IMR-90 (cell line): ENCODE results near the gene DHX57. TPM values are rescaled to one million over a fixed set of nuclear protein-coding genes. Genes with fewer than 3 reads are reported as not detected.

Source experiments
- ATAC-seq: fragments of 200-7000 bp; cut with Tn5 transposase; 2 replicates; pipeline ENCODE4 v1.9.1; 2020; ENCODE audit warnings: low read depth, mild to moderate bottlenecking, moderate library complexity
- BruUV-seq: library from RNA; stranded (reverse); fragments of 400-500 nt; replicated peaks from 2 replicates; lab custom pipeline; 2021; lab: Mats Ljungman, UMichigan
- CTCF ChIA-PET: fragments of 300-600 bp; formaldehyde crosslinking; extraction: SDS; loops from one replicate; lab custom pipeline; 2021; ENCODE audit warnings: antibody characterized with exemption; lab: Yijun Ruan, JAX
- POLR2A ChIA-PET: fragments of 300-600 bp; sonication (Branson Sonifier 250); formaldehyde crosslinking; loops from one replicate; lab custom pipeline; 2022; ENCODE audit warnings: antibody characterized with exemption; ENCODE audit not compliant: unreplicated experiment; lab: Charles Lee
- DNase-seq: peaks from one replicate; pipeline ENCODE4 v3.0.0; 2013
- H2AFZ ChIP-seq: replicated peaks from 2 replicates; pipeline ENCODE3; 2013; ENCODE audit warnings: low read length, mild to moderate bottlenecking; ENCODE audit not compliant: poor library complexity
- H2AK5ac ChIP-seq: 2 replicates; pipeline ENCODE4 v1.6.1; 2013; ENCODE audit warnings: low read depth, low read length, inconsistent platforms
- H2AK9ac ChIP-seq: replicated peaks from 2 replicates; pipeline ENCODE3; 2013; ENCODE audit warnings: mild to moderate bottlenecking, low read depth, low read length, moderate library complexity; ENCODE audit not compliant: poor library complexity
- H2BK120ac ChIP-seq: 2 replicates; pipeline ENCODE4 v1.6.1; 2013; ENCODE audit warnings: low read depth, low read length, inconsistent platforms
- H2BK15ac ChIP-seq: 3 replicates; pipeline ENCODE4 v1.6.1; 2013; ENCODE audit warnings: low read depth, low read length, inconsistent platforms
- H2BK20ac ChIP-seq: 2 replicates; pipeline ENCODE4 v1.6.1; 2013; ENCODE audit warnings: low read depth, mild to moderate bottlenecking, inconsistent platforms, low read length, moderate library complexity
- H2BK5ac ChIP-seq: 2 replicates; pipeline ENCODE4 v1.6.1; 2013; ENCODE audit warnings: mild to moderate bottlenecking, low read depth, low read length, inconsistent platforms; ENCODE audit not compliant: poor library complexity, severe bottlenecking
- H3K14ac ChIP-seq: replicated peaks from 2 replicates; pipeline ENCODE4 v1.6.1; 2013; ENCODE audit warnings: low read depth, low read length, inconsistent platforms
- H3K18ac ChIP-seq: 2 replicates; pipeline ENCODE4 v1.6.1; 2013; ENCODE audit warnings: low read depth, low read length, control low read depth
- H3K23ac ChIP-seq: 2 replicates; pipeline ENCODE4 v1.6.1; 2013; ENCODE audit warnings: low read depth, low read length, inconsistent platforms
- H3K27ac ChIP-seq: 2 replicates; pipeline ENCODE4 v1.5.1; 2013; ENCODE audit warnings: mild to moderate bottlenecking, control low read depth, low read length; ENCODE audit not compliant: insufficient read depth
- H3K27me3 ChIP-seq: 2 replicates; pipeline ENCODE4 v1.6.1; 2013; ENCODE audit warnings: low read length; ENCODE audit not compliant: control insufficient read depth, insufficient read depth
- H3K36me3 ChIP-seq: 2 replicates; pipeline ENCODE4 v1.6.1; 2013; ENCODE audit warnings: low read length, mixed read lengths; ENCODE audit not compliant: control insufficient read depth, insufficient read depth
- H3K4ac ChIP-seq: 2 replicates; pipeline ENCODE4 v1.6.1; 2013; ENCODE audit warnings: low read depth, low read length, inconsistent platforms
- H3K4me1 ChIP-seq: 2 replicates; pipeline ENCODE4 v1.6.1; 2013; ENCODE audit warnings: low read length, mixed read lengths; ENCODE audit not compliant: control insufficient read depth, insufficient read depth
- H3K4me2 ChIP-seq: 2 replicates; pipeline ENCODE4 v1.6.1; 2013; ENCODE audit warnings: low read depth, mild to moderate bottlenecking, control low read depth, low read length, moderate library complexity
- H3K4me3 ChIP-seq: 2 replicates; pipeline ENCODE4 v1.5.1; 2013; ENCODE audit warnings: low read depth, mild to moderate bottlenecking, control low read depth, low read length, moderate library complexity; ENCODE audit not compliant: insufficient read depth
- H3K56ac ChIP-seq: 2 replicates; pipeline ENCODE4 v1.6.1; 2013; ENCODE audit warnings: low read length, inconsistent platforms; ENCODE audit not compliant: insufficient read depth; ENCODE audit errors: extremely low read depth
- H3K79me1 ChIP-seq, 2 experiments: 2 replicates each; pipeline ENCODE4 v1.6.1; 2013; ENCODE audit warnings: low read length in 2 of 2, inconsistent platforms in 1 of 2, low read depth in 1 of 2
- H3K9ac ChIP-seq: 2 replicates; pipeline ENCODE4 v1.6.1; 2013; ENCODE audit warnings: low read depth, low read length, control low read depth
- H3K9me1 ChIP-seq: 2 replicates; pipeline ENCODE4 v1.6.1; 2013; ENCODE audit warnings: low read length, inconsistent platforms; ENCODE audit not compliant: insufficient read depth
- H3K9me3 ChIP-seq: 2 replicates; pipeline ENCODE4 v1.6.1; 2013; ENCODE audit warnings: low read length; ENCODE audit not compliant: control insufficient read depth, insufficient read depth
- H4K20me1 ChIP-seq: 2 replicates; pipeline ENCODE4 v1.6.1; 2013; ENCODE audit warnings: low read length, inconsistent platforms; ENCODE audit not compliant: insufficient read depth
- H4K5ac ChIP-seq: 2 replicates; pipeline ENCODE4 v1.6.1; 2013; ENCODE audit warnings: mild to moderate bottlenecking, low read depth, low read length, control low read depth
- H4K8ac ChIP-seq, 2 experiments: 2 replicates each; pipeline ENCODE4 v1.6.1; 2013; ENCODE audit warnings: low read depth in 2 of 2, low read length in 2 of 2, control low read depth in 1 of 2, inconsistent platforms in 1 of 2
- H4K91ac ChIP-seq: 2 replicates; pipeline ENCODE4 v1.6.1; 2013; ENCODE audit warnings: low read depth, low read length, inconsistent platforms; ENCODE audit not compliant: insufficient read depth
- BHLHE40 ChIP-seq: fragments of 150-350 bp; IDR thresholded peaks from 2 replicates; pipeline ENCODE4 v1.6.1; 2016; ENCODE audit warnings: mild to moderate bottlenecking, low read depth, low read length
- CEBPB ChIP-seq: IDR thresholded peaks from 2 replicates; pipeline ENCODE4 v1.6.1; 2012; ENCODE audit warnings: low read depth, low read length, improper control_type of control experiment
- CHD1 ChIP-seq: IDR thresholded peaks from 2 replicates; pipeline ENCODE4 v1.6.1; 2012; ENCODE audit warnings: low read depth, low read length, improper control_type of control experiment
- CTCF ChIP-seq: conservative IDR thresholded peaks from 2 replicates; pipeline ENCODE4 v1.5.1; 2012; ENCODE audit warnings: mild to moderate bottlenecking, low read depth, low read length, improper control_type of control experiment
- ELK1 ChIP-seq: fragments of 150-350 bp; IDR thresholded peaks from 2 replicates; pipeline ENCODE4 v1.6.1; 2016; ENCODE audit warnings: low read depth, mild to moderate bottlenecking, low read length, moderate library complexity, borderline replicate concordance
- FOS ChIP-seq: fragments of 150-350 bp; IDR thresholded peaks from 2 replicates; pipeline ENCODE4 v1.6.1; 2016; ENCODE audit warnings: low read depth, low read length
- MAFK ChIP-seq: IDR thresholded peaks from 2 replicates; pipeline ENCODE4 v1.6.1; 2012; ENCODE audit warnings: low read depth, low read length, improper control_type of control experiment
- MAZ ChIP-seq: IDR thresholded peaks from 2 replicates; pipeline ENCODE4 v1.6.1; 2012; ENCODE audit warnings: low read depth, mild to moderate bottlenecking, low read length, improper control_type of control experiment, moderate library complexity, borderline replicate concordance
- MXI1 ChIP-seq: IDR thresholded peaks from 2 replicates; pipeline ENCODE4 v1.6.1; 2012; ENCODE audit warnings: low read depth, mild to moderate bottlenecking, low read length, moderate library complexity, borderline replicate concordance
- NFE2L2 ChIP-seq: fragments of 150-350 bp; IDR thresholded peaks from 2 replicates; pipeline ENCODE4 v1.6.1; 2016; ENCODE audit warnings: low read depth, mild to moderate bottlenecking, low read length
- POLR2A ChIP-seq: IDR thresholded peaks from 2 replicates; pipeline ENCODE4 v1.6.1; 2012; ENCODE audit warnings: mild to moderate bottlenecking, low read depth, low read length
- RAD21 ChIP-seq: IDR thresholded peaks from 2 replicates; pipeline ENCODE4 v1.6.1; 2012; ENCODE audit warnings: low read length, improper control_type of control experiment
- RCOR1 ChIP-seq: IDR thresholded peaks from 2 replicates; pipeline ENCODE4 v1.6.1; 2012; ENCODE audit warnings: mild to moderate bottlenecking, low read length, improper control_type of control experiment; ENCODE audit not compliant: insufficient replicate concordance
- SMC3 ChIP-seq: fragments of 150-350 bp; IDR thresholded peaks from 2 replicates; pipeline ENCODE4 v1.6.1; 2016; ENCODE audit warnings: low read depth, mild to moderate bottlenecking, antibody characterized with exemption, low read length, moderate library complexity
- USF2 ChIP-seq: fragments of 150-350 bp; IDR thresholded peaks from 2 replicates; pipeline ENCODE4 v1.6.1; 2017; ENCODE audit warnings: mild to moderate bottlenecking, antibody characterized with exemption, low read length, low read depth
- dilution Hi-C: fragments of 300-500 bp; cut with HindIII; formaldehyde crosslinking; loops from one replicate; pipeline ENCODE4 v1.14.3; 2018; ENCODE audit warnings: low sequenced_read_pairs; ENCODE audit not compliant: unreplicated experiment
- in situ Hi-C: fragments of 300-500 bp; cut with MboI; formaldehyde crosslinking; loops from 3 replicates; pipeline ENCODE4 v1.14.3; 2019; ENCODE audit warnings: low sequenced_read_pairs, inconsistent platforms, mixed read lengths
- intact Hi-C: fragments of 100-400 bp; cut with micrococcal nuclease; formaldehyde crosslinking; loops from 2 replicates; pipeline ENCODE4 v1.10.0; 2022
- polyA plus RNA-seq, 3 experiments: library from polyadenylated mRNA; depleted of rRNA; stranded (reverse); fragments of >200 nt; gene quantifications; 2 replicates each; pipeline ENCODE4 v1.2.3, GENCODE V29; 2012; ENCODE audit warnings: low replicate concordance in 1 of 3
- total RNA-seq: library from RNA; depleted of rRNA; stranded (reverse); fragments of >200 nt; gene quantifications from 2 replicates; pipeline ENCODE4 v1.2.3, GENCODE V29; 2012

Gene DHX57
- total and polyA plus RNA-seq, 2 of the 4 experiments (the other 2 are of a cell fraction) = 9.5 to 24.4 TPM

GRCh38 chr2:38806733-38807059 is 69.0 kb downstream of the DHX57 start:
- POLR2A ChIA-PET = no interaction called here
- no peaks in the 10 kb centered on the region for H3K9me1 ChIP-seq

More at GRCh38 chr2:38806733-38807059, 69.0 kb downstream of the DHX57 start:
- Histone ChIP-seq H2AK9ac (no peak overlapping the region), H3K4ac (no peak overlapping the region), H3K79me1 (no peaks in the 10 kb centered on the region), H3K4me2 (no peak overlapping the region), H3K56ac (no peak overlapping the region), H2BK20ac (no peak overlapping the region), H3K9ac (no peak overlapping the region), H4K91ac (no peak overlapping the region), H3K18ac (no peak overlapping the region), H2BK120ac (no peak overlapping the region), H2BK5ac (no peak overlapping the region), H3K36me3 (peaks cover 20% of the 10 kb centered on the region), H4K20me1 (no peaks in the 10 kb centered on the region), H3K4me3 (no peak overlapping the region), H3K4me1 (no peaks in the 10 kb centered on the region), H3K23ac (no peak overlapping the region), H3K9me3 (no peaks in the 10 kb centered on the region), H2AFZ (no peak overlapping the region), H2AK5ac (no peak overlapping the region), H3K14ac (no peak overlapping the region), H4K5ac (no peak overlapping the region), H4K8ac (no peak overlapping the region), H3K27ac (no peak overlapping the region), H2BK15ac (no peak overlapping the region), H3K27me3 (no peaks in the 10 kb centered on the region)
- CTCF ChIA-PET = no interaction called here
- intact Hi-C loops (no loop called here), dilution Hi-C loops (no loop called here), in situ Hi-C loops (no loop called here)
- TF ChIP-seq POLR2A (no peak), MAFK (no peak), FOS (no peak), RCOR1 (no peak), MAZ (no peak), CEBPB (no peak), ELK1 (no peak), RAD21 (no peak), USF2 (no peak), CHD1 (no peak), BHLHE40 (no peak), NFE2L2 (no peak), SMC3 (no peak), CTCF (no peak), MXI1 (no peak)
- DNase-seq = no peak
- no TSS peak for BruUV-seq
- ATAC-seq = no peak
